ENCODE measurements around the gene CBFA2T2.

DNA sequence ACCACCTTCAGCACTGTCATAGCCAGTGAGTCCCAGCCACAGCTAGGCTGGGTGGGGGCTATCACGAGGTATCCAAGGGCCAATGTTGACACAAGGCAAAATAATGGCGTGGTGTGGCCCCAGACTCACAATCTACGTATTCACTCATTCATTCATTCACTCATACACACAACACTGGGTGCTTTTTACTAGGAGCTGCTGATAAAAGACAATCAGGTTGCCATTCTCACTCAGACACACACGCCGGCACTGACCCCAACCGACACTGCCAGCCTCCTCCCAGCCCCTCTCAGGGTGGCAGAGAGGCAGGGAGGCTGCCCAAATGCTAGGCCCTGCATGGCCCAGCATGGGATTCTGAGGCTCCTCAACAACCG lies 170.8 kb downstream of the CBFA2T2 start:
- TF ChIP-seq POLR2A (IDR thresholded peaks at IDR 0.05), result no peak
- TF ChIP-seq, protein P1, sequence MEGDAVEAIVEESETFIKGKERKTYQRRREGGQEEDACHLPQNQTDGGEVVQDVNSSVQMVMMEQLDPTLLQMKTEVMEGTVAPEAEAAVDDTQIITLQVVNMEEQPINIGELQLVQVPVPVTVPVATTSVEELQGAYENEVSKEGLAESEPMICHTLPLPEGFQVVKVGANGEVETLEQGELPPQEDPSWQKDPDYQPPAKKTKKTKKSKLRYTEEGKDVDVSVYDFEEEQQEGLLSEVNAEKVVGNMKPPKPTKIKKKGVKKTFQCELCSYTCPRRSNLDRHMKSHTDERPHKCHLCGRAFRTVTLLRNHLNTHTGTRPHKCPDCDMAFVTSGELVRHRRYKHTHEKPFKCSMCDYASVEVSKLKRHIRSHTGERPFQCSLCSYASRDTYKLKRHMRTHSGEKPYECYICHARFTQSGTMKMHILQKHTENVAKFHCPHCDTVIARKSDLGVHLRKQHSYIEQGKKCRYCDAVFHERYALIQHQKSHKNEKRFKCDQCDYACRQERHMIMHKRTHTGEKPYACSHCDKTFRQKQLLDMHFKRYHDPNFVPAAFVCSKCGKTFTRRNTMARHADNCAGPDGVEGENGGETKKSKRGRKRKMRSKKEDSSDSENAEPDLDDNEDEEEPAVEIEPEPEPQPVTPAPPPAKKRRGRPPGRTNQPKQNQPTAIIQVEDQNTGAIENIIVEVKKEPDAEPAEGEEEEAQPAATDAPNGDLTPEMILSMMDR (IDR thresholded peaks at IDR 0.05), result no peak
- no peak for TF ChIP-seq EP300 (IDR thresholded peaks at IDR 0.05)
